GM21717 (cell line): ENCODE data around the gene ITPRIPL2.

ENCODE experiments used
- ATAC-seq: cut with Tn5 transposase; IDR thresholded peaks from one replicate; pipeline ENCODE4 v1.9.1; 2021; ENCODE audit warnings: mild to moderate bottlenecking, moderate library complexity; ENCODE audit not compliant: unreplicated experiment

ITPRIPL2 gene

GRCh38 chr16:19119564-19119963, 5.8 kb downstream of the ITPRIPL2 start:
- no peak for ATAC-seq

- ATAC-seq, result no peak
These were observed 9.9 kb downstream of the ITPRIPL2 start for GRCh38 chr16:19123535-19124178.

- no peak for ATAC-seq
These were observed 12.5 kb downstream of the ITPRIPL2 start for GRCh38 chr16:19126300-19126699.

GRCh38 chr16:19127205-19127604, 13.4 kb downstream of the ITPRIPL2 start:
- no peak for ATAC-seq

- peak; percentile 53 for ATAC-seq
These were observed 13.9 kb downstream of the ITPRIPL2 start for GRCh38 chr16:19127674-19128131.

GRCh38 chr16:19128454-19129200, 14.9 kb downstream of the ITPRIPL2 start:
- no peak for ATAC-seq

- no peak for ATAC-seq
These were observed 16.6 kb downstream of the ITPRIPL2 start for GRCh38 chr16:19130385-19130784.

GRCh38 chr16:19130852-19131824, 17.4 kb downstream of the ITPRIPL2 start:
- no peak for ATAC-seq

- no peak for ATAC-seq
These were observed 18.1 kb downstream of the ITPRIPL2 start for GRCh38 chr16:19131825-19132218.

- ATAC-seq, result no peak
These were observed 18.5 kb downstream of the ITPRIPL2 start for GRCh38 chr16:19132255-19132654.

GRCh38 chr16:19132898-19133297, 19.1 kb downstream of the ITPRIPL2 start:
- no peak for ATAC-seq

- no peak for ATAC-seq
These were observed 19.8 kb downstream of the ITPRIPL2 start for GRCh38 chr16:19133600-19133999.

- no peak for ATAC-seq
These were observed 21.6 kb downstream of the ITPRIPL2 start for GRCh38 chr16:19135201-19135842.

GRCh38 chr16:19135896-19136438, 22.2 kb downstream of the ITPRIPL2 start:
- no peak for ATAC-seq

- ATAC-seq, result no peak
These were observed 22.9 kb downstream of the ITPRIPL2 start for GRCh38 chr16:19136549-19137196.

GRCh38 chr16:19137201-19138128, 23.7 kb downstream of the ITPRIPL2 start:
- no peak for ATAC-seq

GRCh38 chr16:19138601-19139000, 24.8 kb downstream of the ITPRIPL2 start:
- no peak for ATAC-seq

- no peak for ATAC-seq
These were observed 25.8 kb downstream of the ITPRIPL2 start for GRCh38 chr16:19139436-19140091.
